ENCODE results near the gene ZNF467.

The ZNF467 gene

DNA sequence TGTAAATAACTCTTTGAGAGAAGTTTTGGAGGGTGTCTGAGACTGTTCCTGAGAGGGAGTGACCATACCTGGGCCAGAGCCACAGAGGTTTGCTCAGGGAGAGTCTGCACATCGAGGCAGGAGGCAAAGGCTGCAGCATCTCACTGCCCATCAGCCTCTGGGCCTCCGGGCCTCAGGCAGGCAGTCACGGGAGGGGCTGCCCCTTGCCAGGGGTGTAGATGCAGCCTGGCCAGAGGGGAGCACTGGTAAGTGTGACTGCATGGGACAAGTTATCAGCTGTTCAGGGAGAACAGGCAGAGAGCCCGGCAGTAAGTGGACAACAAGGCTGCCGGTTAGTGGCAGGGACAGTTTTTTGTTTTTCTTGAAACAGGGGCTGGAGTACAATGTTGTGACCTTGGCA lies 55.9 kb downstream of the ZNF467 start:
- no peak for DNase-seq
- Histone ChIP-seq H2AK5ac (ENCODE audit: low read length, severe bottlenecking) (no peak overlapping the region), H4K91ac (ENCODE audit: low read length) (no peak overlapping the region), H3K36me3 (ENCODE audit: control insufficient read depth in 1 of 2, insufficient read depth in 2 of 2, low read depth in 1 of 2, low read length in 2 of 2) (peaks cover 15 to 26% of the 10 kb centered on the region in 2 experiments), H3K4ac (ENCODE audit: low read depth in 1 of 2, low read length in 2 of 2) (no peak overlapping the region), H3K4me2 (ENCODE audit: low read length, poor library complexity, severe bottlenecking) (no peak overlapping the region), H3K18ac (ENCODE audit: low read depth in 1 of 2, low read length in 2 of 2) (no peak overlapping the region), H3K9me3 (ENCODE audit: control insufficient read depth, low read length) (no peaks in the 10 kb centered on the region), H2BK12ac (ENCODE audit: low read length in 2 of 2) (no peak overlapping the region), H3K14ac (ENCODE audit: low read length in 2 of 2) (no peak overlapping the region), H3K9ac (ENCODE audit: low read length) (no peak overlapping the region), H4K8ac (ENCODE audit: low read length) (no peak overlapping the region), H2BK15ac (ENCODE audit: low read depth, poor library complexity, severe bottlenecking) (no peak overlapping the region), H2AFZ (ENCODE audit: low read depth, low read length) (no peak overlapping the region), H2BK120ac (ENCODE audit: low read depth, low read length) (no peak overlapping the region), H3K4me1 (ENCODE audit: control insufficient read depth, insufficient read depth, low read depth, low read length) (peaks cover 44% of the 10 kb centered on the region), H2BK5ac (ENCODE audit: low read depth, low read length, poor library complexity, severe bottlenecking) (no peak overlapping the region), H3K27me3 (ENCODE audit: control insufficient read depth in 1 of 2, insufficient read depth in 1 of 2, low read length in 2 of 2) (no peaks in the 10 kb centered on the region), H3K79me1 (replicated peaks; ENCODE audit: low read length, poor library complexity, severe bottlenecking) (peaks cover 34% of the 10 kb centered on the region), H3K23ac (ENCODE audit: low read length in 2 of 2) (no peak overlapping the region), H3K4me3 (ENCODE audit: insufficient read depth in 1 of 2, low read depth in 1 of 2, low read length in 2 of 2) (no peak overlapping the region), H3K27ac (ENCODE audit: low read length, poor library complexity, severe bottlenecking) (no peak overlapping the region)
- WGBS: 94% methylated on average over 5 of the region's 5 CpGs

DNA sequence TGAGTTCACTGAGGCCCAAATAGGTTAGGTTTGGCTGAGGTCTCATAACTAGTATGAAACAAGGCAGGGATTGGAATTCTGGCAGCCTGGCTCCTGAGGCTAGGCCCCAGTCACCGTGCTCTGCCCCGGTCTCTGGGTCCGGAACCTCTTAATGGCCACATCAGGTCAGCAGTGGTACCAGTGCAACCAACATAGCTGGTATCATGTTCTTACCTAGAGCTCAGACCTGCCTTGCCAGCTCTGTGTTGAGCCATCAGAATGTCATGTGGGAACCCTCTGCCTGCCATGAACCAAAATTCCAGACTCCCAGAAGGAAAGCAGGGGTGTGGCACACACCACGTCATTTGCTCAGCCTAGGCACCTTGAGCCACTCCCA lies 56.5 kb downstream of the ZNF467 start:
- Histone ChIP-seq H4K91ac (ENCODE audit: low read length) (no peak overlapping the region), H3K27me3 (ENCODE audit: control insufficient read depth in 1 of 2, insufficient read depth in 1 of 2, low read length in 2 of 2) (no peaks in the 10 kb centered on the region), H3K4ac (ENCODE audit: low read depth in 1 of 2, low read length in 2 of 2) (no peak overlapping the region), H2AFZ (ENCODE audit: low read depth, low read length) (no peak overlapping the region), H2BK12ac (ENCODE audit: low read length in 2 of 2) (no peak overlapping the region), H3K9me3 (ENCODE audit: control insufficient read depth, low read length) (peaks cover under 1% of the 10 kb centered on the region), H2BK120ac (ENCODE audit: low read depth, low read length) (no peak overlapping the region), H2BK15ac (ENCODE audit: low read depth, poor library complexity, severe bottlenecking) (no peak overlapping the region), H3K9ac (ENCODE audit: low read length) (no peak overlapping the region), H3K27ac (ENCODE audit: low read length, poor library complexity, severe bottlenecking) (no peak overlapping the region), H2BK5ac (ENCODE audit: low read depth, low read length, poor library complexity, severe bottlenecking) (no peak overlapping the region), H3K14ac (ENCODE audit: low read length in 2 of 2) (no peak overlapping the region), H3K4me3 (ENCODE audit: insufficient read depth in 1 of 2, low read depth in 1 of 2, low read length in 2 of 2) (no peak overlapping the region), H3K36me3 (ENCODE audit: control insufficient read depth in 1 of 2, insufficient read depth in 2 of 2, low read depth in 1 of 2, low read length in 2 of 2) (peaks cover 10 to 20% of the 10 kb centered on the region in 2 experiments), H2AK5ac (ENCODE audit: low read length, severe bottlenecking) (no peak overlapping the region), H3K4me2 (ENCODE audit: low read length, poor library complexity, severe bottlenecking) (no peak overlapping the region), H3K4me1 (ENCODE audit: control insufficient read depth, insufficient read depth, low read depth, low read length) (peaks cover 44% of the 10 kb centered on the region), H3K18ac (ENCODE audit: low read depth in 1 of 2, low read length in 2 of 2) (no peak overlapping the region), H3K23ac (ENCODE audit: low read length in 2 of 2) (no peak overlapping the region), H3K79me1 (replicated peaks; ENCODE audit: low read length, poor library complexity, severe bottlenecking) (peaks cover 34% of the 10 kb centered on the region), H4K8ac (ENCODE audit: low read length) (no peak overlapping the region)
- 94% methylated on average over 4 of the region's 4 CpGs for whole genome bisulfite sequencing
- DNase-seq: no peak

DNA sequence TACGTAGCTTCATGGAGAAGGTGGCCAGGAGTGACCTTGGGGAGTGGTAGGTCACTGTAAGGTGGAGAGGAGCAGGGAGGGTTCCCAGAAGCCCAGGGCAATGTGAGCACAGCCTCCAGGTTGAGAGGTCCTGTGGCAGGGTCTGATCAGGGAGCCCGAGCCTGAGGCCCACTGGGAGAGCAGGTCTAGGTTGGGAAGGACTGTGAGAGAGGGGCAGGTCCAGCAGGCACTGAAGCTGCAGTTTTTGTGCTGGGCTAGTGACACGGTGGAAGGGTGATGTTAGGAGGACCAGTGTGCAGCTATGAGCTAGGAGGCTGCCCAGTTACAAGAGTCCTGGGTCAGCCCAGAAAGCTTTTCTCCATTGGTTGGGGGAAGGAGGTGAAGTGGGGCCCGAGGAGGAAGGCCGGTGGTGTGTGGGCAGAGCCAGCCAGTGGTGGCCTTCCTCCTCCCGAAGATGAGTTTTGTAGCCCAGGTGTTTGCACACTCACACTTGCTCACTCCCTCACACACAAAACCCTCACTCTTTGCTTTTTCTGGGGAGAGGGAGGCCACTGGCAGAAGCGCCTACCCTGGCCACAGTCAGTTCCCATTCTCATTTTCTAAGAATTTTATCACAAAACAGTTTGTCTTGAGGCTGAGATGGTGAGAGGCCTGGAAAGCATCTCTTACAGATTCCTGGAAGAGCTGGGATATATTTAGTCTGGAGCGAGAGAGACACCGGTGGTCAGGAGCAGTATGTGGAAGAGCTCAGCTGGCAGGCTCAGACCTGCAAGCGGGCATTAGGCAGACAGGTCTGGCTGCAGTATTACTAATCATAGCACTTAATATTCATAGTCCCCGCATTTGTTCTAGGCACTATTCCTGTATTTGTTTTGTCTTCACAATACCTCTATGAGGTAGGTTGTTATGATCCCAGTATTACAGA lies 57.1 kb downstream of the ZNF467 start:
- Histone ChIP-seq H2BK5ac (ENCODE audit: low read depth, low read length, poor library complexity, severe bottlenecking) (no peak overlapping the region), H2BK15ac (ENCODE audit: low read depth, poor library complexity, severe bottlenecking) (no peak overlapping the region), H3K27me3 (ENCODE audit: control insufficient read depth in 1 of 2, insufficient read depth in 1 of 2, low read length in 2 of 2) (no peaks in the 10 kb centered on the region), H3K4me3 (ENCODE audit: insufficient read depth in 1 of 2, low read depth in 1 of 2, low read length in 2 of 2) (peak overlapping the region in 1 of 2 experiments; percentile 89), H3K9me3 (ENCODE audit: control insufficient read depth, low read length) (peaks cover 7% of the 10 kb centered on the region), H3K23ac (ENCODE audit: low read length in 2 of 2) (no peak overlapping the region), H2AK5ac (ENCODE audit: low read length, severe bottlenecking) (no peak overlapping the region), H3K9ac (ENCODE audit: low read length) (no peak overlapping the region), H2AFZ (ENCODE audit: low read depth, low read length) (no peak overlapping the region), H4K91ac (ENCODE audit: low read length) (no peak overlapping the region), H3K18ac (ENCODE audit: low read depth in 1 of 2, low read length in 2 of 2) (peak overlapping the region in 1 of 2 experiments; percentile 41), H3K36me3 (ENCODE audit: control insufficient read depth in 1 of 2, insufficient read depth in 2 of 2, low read depth in 1 of 2, low read length in 2 of 2) (peaks cover 3 to 14% of the 10 kb centered on the region in 2 experiments), H3K79me1 (replicated peaks; ENCODE audit: low read length, poor library complexity, severe bottlenecking) (peaks cover 33% of the 10 kb centered on the region), H3K4me1 (ENCODE audit: control insufficient read depth, insufficient read depth, low read depth, low read length) (peaks cover 44% of the 10 kb centered on the region), H2BK120ac (ENCODE audit: low read depth, low read length) (no peak overlapping the region), H3K4ac (ENCODE audit: low read depth in 1 of 2, low read length in 2 of 2) (no peak overlapping the region), H3K14ac (ENCODE audit: low read length in 2 of 2) (no peak overlapping the region), H3K27ac (ENCODE audit: low read length, poor library complexity, severe bottlenecking) (no peak overlapping the region), H4K8ac (ENCODE audit: low read length) (no peak overlapping the region), H2BK12ac (ENCODE audit: low read length in 2 of 2) (no peak overlapping the region), H3K4me2 (ENCODE audit: low read length, poor library complexity, severe bottlenecking) (no peak overlapping the region)
- WGBS: 84% methylated on average over 9 of the region's 11 CpGs
- peak; percentile 24 for DNase-seq

DNA sequence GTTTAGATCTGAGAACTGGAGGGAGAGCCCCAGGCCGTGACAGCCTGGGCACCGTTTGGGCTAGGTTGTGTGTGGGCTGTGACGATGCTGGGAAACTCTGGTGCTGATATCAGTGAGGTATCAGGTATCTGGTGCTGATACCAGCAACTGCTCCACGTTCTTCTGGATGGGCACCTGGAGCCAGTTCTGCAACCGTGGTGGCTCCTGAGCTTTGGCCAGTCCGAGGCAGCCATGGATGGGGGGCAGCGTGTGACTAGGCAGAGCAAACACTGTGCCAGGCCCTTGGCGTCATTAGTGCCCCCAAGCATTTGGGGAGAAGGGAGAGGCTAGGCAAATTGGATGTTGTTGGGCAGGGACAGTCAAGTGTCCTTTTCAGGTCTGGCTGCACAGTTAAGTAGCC lies 57.9 kb downstream of the ZNF467 start:
- no peak overlapping the region for H2BK15ac ChIP-seq (ENCODE audit: low read depth, poor library complexity, severe bottlenecking)
- H3K4me2 ChIP-seq (ENCODE audit: low read length, poor library complexity, severe bottlenecking): peak overlapping the region; percentile 68
- peaks cover 33% of the 10 kb centered on the region for H3K79me1 ChIP-seq (replicated peaks; ENCODE audit: low read length, poor library complexity, severe bottlenecking)
- H3K9me3 ChIP-seq (ENCODE audit: control insufficient read depth, low read length): peaks cover 15% of the 10 kb centered on the region
- no peaks in the 10 kb centered on the region for H3K27me3 ChIP-seq (ENCODE audit: control insufficient read depth in 1 of 2, insufficient read depth in 1 of 2, low read length in 2 of 2)
- H2BK5ac ChIP-seq (ENCODE audit: low read depth, low read length, poor library complexity, severe bottlenecking): no peak overlapping the region
- H3K14ac ChIP-seq (ENCODE audit: low read length in 2 of 2): no peak overlapping the region
- peak overlapping the region; percentile 87 for H3K9ac ChIP-seq (ENCODE audit: low read length)
- DNase-seq: no peak
- H2AFZ ChIP-seq (ENCODE audit: low read depth, low read length): no peak overlapping the region
- H3K4ac ChIP-seq (ENCODE audit: low read depth in 1 of 2, low read length in 2 of 2): peak overlapping the region in 1 of 2 experiments; percentile 24
- no peak overlapping the region for H2AK5ac ChIP-seq (ENCODE audit: low read length, severe bottlenecking)
- peak overlapping the region; percentile 78 for H4K91ac ChIP-seq (ENCODE audit: low read length)
- H3K36me3 ChIP-seq (ENCODE audit: control insufficient read depth in 1 of 2, insufficient read depth in 2 of 2, low read depth in 1 of 2, low read length in 2 of 2): peaks cover 0 to 8% of the 10 kb centered on the region in 2 experiments
- WGBS: 63% methylated on average over 8 of the region's 8 CpGs
- peak overlapping the region in 1 of 2 experiments; percentile 50 for H2BK12ac ChIP-seq (ENCODE audit: low read length in 2 of 2)
- H4K8ac ChIP-seq (ENCODE audit: low read length): peak overlapping the region; percentile 88
- peak overlapping the region in 1 of 2 experiments; percentile 50 for H3K18ac ChIP-seq (ENCODE audit: low read depth in 1 of 2, low read length in 2 of 2)
- no peak overlapping the region for H3K27ac ChIP-seq (ENCODE audit: low read length, poor library complexity, severe bottlenecking)
- H3K23ac ChIP-seq (ENCODE audit: low read length in 2 of 2): no peak overlapping the region
- peak overlapping the region; percentile 89 for H3K4me3 ChIP-seq (ENCODE audit: insufficient read depth in 1 of 2, low read depth in 1 of 2, low read length in 2 of 2)
- H3K4me1 ChIP-seq (ENCODE audit: control insufficient read depth, insufficient read depth, low read depth, low read length): peaks cover 38% of the 10 kb centered on the region
- H2BK120ac ChIP-seq (ENCODE audit: low read depth, low read length): no peak overlapping the region
